GM19395 (cell line): ENCODE measurements around the gene IRX4.

Experiments used
- ATAC-seq: cut with Tn5 transposase; IDR thresholded peaks from one replicate; pipeline ENCODE4 v1.9.1; 2021; ENCODE audit warnings: mild to moderate bottlenecking, moderate library complexity; ENCODE audit not compliant: unreplicated experiment

The IRX4 gene

GRCh38 chr5:1882337-1883119 lies at the start of gene IRX4:
Gene IRX4, minus strand, starts transcription at chr5:1882925. Its CDS starts 278 bp downstream, at chr5:1882647.
- ATAC-seq, result no peak

DNA sequence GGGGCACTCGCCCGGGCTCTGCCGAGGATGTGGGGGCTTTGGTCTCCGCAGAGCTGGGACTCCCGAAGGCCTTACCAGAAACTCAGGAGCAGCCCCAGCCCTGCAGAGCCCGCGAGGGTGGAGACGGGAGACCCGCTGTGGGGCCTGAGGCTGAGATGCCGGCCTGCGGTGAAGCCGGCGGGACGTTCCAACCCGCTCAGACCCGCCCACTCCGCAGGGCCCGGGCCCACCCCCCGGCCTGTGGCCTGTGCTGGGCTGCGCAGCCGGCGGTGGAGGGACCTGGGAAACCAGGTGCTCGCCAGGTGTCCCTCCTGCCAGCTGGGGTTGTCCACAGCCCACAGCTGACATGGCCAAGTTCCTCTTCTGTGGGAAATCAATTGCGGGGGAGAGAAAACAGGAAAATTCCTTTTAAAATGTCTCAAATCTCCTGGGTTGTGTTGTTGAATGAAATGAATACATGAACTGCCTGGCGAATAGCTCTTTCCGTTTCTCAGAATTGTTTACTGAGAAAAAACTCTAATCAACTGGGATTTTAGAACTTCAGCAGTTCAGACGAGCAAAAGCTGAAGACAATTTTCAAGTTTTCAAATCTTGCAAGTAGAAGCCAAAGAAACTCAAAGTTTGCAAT lies 49.0 kb upstream of the IRX4 start:
- no peak for ATAC-seq

- no peak for ATAC-seq
Measured at GRCh38 chr5:1930880-1931603, 48.3 kb upstream of the IRX4 start.

- no peak for ATAC-seq
Measured at GRCh38 chr5:1930501-1930879, 47.8 kb upstream of the IRX4 start.

- no peak for ATAC-seq
Measured at GRCh38 chr5:1929108-1929991, 46.6 kb upstream of the IRX4 start.

- ATAC-seq, result no peak
Measured at GRCh38 chr5:1926471-1927341, 44.0 kb upstream of the IRX4 start.

- ATAC-seq, result no peak
Measured at GRCh38 chr5:1926071-1926440, 43.3 kb upstream of the IRX4 start.

DNA sequence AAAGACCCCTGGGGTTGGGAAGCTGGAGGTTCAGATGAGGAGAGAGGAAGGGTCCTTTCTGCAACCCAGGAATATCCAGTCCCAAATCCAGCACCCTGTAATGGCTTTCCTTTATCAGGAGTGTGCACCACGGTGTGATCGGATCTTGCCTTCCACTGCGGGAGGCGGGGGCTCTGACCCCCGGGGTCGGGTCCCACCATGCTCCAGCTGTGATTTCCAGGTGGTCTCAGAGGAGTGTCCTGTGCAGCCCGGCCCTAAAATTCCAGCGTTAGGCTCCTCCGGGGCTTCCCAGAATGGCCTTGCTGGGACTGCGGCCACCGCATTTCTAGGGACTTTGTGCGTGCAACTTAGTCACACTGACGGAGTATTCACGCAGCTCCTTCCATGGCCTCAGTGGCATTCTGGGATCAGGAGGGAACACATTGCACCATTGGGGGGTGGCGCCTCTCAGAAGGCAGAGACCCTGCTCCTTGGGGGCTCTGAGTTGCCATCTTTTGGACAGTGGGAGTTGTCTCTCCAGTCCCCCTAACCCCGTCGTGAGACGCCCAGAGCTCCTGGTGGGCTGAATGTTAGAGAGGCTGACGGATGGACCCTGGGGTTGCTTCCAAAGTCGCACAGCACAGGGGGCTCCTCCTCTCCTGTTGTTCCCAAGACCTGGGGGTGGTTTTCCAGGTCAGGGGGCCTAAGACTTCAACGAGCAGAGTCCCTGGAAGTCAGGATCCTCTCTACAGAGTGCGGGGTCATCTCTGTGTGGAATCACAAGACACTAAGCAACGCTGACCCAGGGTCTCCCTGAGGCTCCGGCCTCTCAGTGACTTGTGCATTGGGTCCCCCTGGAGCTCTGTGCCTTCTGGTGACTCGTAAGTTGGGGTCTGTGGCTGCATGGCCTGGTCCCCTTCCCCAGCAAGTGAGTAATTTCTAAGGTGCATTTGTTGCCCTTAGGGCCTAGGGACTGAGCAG lies 42.7 kb upstream of the IRX4 start:
- no peak for ATAC-seq

DNA sequence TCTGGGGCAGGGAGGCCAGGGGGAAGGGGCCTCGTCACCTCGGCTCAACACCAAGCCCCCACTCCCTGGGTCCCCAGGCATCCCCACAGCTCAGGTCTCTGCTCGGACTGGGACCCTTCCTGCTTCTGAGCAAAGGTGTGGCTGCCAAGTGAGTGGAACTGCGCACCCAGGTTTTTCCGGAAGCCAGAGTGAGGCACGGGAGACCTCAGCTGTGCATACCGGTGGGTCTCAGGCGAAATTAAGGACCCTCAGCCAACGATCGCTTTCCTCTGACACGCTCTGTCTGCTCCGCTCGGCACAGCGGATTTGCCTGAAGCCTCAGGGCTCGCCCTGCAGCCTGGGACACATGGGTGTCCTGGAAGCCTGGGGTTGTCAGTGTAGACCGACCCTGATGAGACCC lies 41.0 kb upstream of the IRX4 start:
- ATAC-seq, result no peak

GRCh38 chr5:1923341-1923740 lies 40.6 kb upstream of the IRX4 start:
- no peak for ATAC-seq

DNA sequence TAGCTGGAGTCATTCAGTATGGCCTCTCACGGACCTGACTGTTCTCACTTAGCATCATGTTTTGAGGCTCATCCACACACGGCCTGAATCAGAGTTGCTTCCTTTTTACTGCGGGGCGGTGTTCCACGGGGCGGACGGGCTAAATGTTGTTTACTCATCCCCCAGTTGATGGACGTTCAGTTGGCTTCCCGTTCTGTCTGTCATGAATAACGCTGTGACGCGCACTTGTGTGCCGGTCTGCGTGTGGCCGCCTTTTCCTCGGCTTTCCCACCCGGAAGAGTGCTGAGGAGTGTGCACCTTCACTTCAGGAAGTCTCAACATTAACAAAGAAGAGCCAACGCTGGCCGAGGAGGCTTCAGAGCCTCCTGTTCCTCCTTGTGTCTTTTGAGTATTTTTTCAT lies 39.0 kb upstream of the IRX4 start:
- no peak for ATAC-seq

- ATAC-seq, result no peak
Measured at GRCh38 chr5:1919750-1920149, 37.0 kb upstream of the IRX4 start.

GRCh38 chr5:1919209-1919566 lies 36.5 kb upstream of the IRX4 start:
- no peak for ATAC-seq

DNA sequence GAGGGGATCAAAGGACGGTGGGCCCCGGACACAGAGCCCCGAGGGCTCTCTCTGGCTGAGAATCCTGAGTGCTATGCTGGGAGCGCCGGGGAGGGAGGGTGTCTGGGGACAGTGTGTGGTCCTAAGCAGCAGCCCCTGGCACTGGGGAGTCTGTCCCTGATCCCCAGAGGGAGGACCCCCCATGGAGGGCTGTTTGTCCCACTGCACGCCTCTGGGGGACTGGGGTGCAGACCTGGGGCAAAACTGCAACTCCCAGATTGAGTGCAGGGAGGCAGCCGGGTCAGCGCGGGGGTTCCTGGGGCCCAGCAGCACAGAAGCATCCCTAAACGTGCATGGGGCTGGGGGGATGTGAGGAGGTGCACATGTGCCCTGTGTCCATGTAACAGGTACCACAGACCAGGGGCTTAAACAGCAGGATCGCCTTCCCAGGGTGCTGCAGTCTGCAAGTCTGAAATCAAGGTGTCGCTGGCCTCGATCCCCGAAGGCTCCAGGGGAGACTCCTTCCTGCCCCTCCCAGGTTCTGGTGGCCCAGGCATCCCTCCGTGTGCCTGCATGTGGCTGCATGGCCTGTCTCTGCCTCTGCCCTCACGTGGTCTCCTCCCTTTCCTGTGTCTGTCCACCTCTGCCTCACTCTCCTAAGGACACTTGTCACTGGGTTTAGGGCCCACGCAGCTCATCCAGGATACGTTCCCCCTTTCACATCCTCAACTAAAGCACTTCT lies 35.9 kb upstream of the IRX4 start:
- no peak for ATAC-seq

DNA sequence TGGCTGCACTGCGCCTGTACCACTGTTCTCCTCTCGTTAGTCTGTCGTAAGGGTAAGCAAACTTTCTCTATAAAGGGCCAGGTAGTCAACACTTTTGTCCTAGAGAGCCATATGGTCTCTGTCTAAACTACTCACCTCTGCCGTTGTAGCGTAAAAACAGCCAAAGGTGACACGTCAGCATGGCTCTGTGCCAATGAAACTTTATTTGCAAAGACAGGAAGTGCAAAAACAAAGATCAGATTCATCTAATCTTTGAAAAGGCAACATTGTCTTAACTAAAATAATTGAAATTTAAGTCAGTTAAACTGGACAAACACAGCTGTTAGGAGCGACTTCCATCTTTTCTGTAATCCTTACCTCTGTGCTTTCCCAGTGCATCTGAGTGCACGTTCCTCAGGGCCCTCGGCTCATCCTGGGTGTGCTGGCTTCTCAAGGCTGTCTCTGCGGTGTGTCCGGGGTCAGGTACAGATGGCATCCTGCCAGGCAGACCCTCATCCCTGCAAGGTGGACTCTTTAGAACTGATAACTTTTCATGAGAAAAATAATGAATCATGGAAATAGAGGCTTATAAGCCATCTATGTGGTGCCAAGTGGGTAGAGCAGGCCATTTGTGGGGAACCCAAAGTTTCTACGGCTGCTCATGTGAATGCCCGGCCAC lies 35.2 kb upstream of the IRX4 start:
- ATAC-seq, result no peak

DNA sequence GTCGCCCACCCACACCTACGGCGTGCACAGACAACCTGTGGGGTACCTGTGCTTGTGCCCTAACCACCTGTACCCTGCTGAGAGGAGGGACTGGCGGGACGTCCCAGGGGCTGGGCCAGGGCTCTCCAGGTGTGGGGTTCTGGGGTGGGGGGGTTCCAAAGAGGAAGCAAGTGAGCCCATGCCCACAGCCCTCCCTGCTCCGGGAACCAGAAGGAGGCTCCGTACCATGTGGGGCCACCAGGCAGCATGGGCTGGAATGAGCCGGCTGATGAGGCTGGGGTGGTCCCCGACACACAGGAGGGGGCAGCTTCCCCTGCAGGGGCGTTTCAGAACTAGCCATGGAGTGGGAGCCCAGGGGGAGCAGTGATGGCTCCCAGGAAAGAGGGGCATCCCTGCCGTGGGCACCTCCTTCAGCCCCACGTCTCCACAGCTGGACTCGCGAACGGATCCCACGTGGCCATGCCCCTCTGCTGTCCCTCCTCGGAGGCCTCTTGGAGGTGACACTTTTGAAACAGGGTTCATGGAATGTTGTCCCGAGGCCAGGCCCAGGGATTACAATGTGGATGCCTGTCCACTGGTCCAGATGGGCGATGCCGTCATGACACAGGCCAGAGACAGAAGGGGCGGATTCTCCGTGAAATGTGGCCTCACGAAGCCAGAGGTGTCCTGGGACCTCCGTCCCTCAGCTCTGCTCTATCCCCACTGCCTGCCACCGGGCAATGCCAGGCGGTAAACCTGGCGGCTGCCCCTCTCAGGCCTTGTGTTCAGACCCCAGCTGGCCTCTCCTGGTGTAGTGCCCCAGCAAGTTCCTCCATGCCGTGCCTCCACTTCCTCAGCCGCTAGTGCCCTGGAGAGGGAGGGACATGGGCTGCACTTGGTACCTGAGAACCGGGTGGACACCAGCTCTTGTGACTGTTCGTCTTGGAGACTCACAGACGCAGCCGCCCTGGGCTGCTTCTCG lies 33.6 kb upstream of the IRX4 start:
- ATAC-seq, result no peak

GRCh38 chr5:1915316-1915715 lies 32.6 kb upstream of the IRX4 start:
- ATAC-seq, result no peak
